Skeletal muscle tissue (tissue), 4 donors: Measurements from ENCODE around the gene AXIN1. TPM values are rescaled to one million over a fixed set of nuclear protein-coding genes. Genes with fewer than 3 reads are reported as not detected.
"Not testable (repeated sequence)": the region's sequence is repeated elsewhere in the genome, so short reads cannot be mapped to it uniquely, and the experiment has no call there.

Source experiments
- H3K27ac ChIP-seq: one replicate; pipeline ENCODE4 v1.7.0; 2013; ENCODE audit warnings: mild to moderate bottlenecking, low read depth, low read length, inconsistent platforms
- H3K27me3 ChIP-seq, 3 donors: one replicate each; pipeline ENCODE4 v1.7.0; 2013; ENCODE audit warnings: low read length in 3 of 3; ENCODE audit not compliant: control insufficient read depth in 3 of 3, insufficient read depth in 3 of 3
- H3K36me3 ChIP-seq, 3 donors: one replicate each; pipeline ENCODE4 v1.7.0; 2013; ENCODE audit warnings: low read length in 3 of 3; ENCODE audit not compliant: control insufficient read depth in 3 of 3, insufficient read depth in 3 of 3
- H3K4me1 ChIP-seq, 3 donors: one replicate each; pipeline ENCODE4 v1.7.0; 2013; ENCODE audit warnings: low read length in 3 of 3, mild to moderate bottlenecking in 3 of 3; ENCODE audit not compliant: control insufficient read depth in 3 of 3, insufficient read depth in 3 of 3
- H3K4me3 ChIP-seq, 3 donors: one replicate each; pipeline ENCODE4 v1.7.0; 2013; ENCODE audit warnings: low read length in 3 of 3
- H3K9ac ChIP-seq, 3 donors: one replicate each; pipeline ENCODE4 v1.7.0; 2013; ENCODE audit warnings: low read length in 3 of 3, mild to moderate bottlenecking in 3 of 3, moderate library complexity in 2 of 3, low read depth in 1 of 3
- H3K9me3 ChIP-seq, 3 donors: one replicate each; pipeline ENCODE4 v1.7.0; 2013; ENCODE audit warnings: low read length in 3 of 3; ENCODE audit not compliant: control insufficient read depth in 3 of 3
- total RNA-seq: library from RNA; depleted of rRNA; stranded (reverse); fragments of >200 nt; gene quantifications from one replicate; pipeline ENCODE4 v1.2.3, GENCODE V29; 2014
- donor health status: Osteomylitis.

AXIN1 gene
- total RNA-seq, 1 donor from 2014 or later, result 8.9 TPM

- Histone ChIP-seq H3K9me3 (no peaks in the 10 kb centered on the region), H3K4me1 (no peaks in the 10 kb centered on the region), H3K9ac (no peak overlapping the region), H3K27ac (no peak overlapping the region), H3K36me3 (peaks cover 55 to 60% (median 55%) of the 10 kb centered on the region in 3 donors), H3K27me3 (no peaks in the 10 kb centered on the region), H3K4me3 (no peak overlapping the region)
These were observed 92.7 kb downstream of the AXIN1 start for GRCh38 chr16:259814-260253.

GRCh38 chr16:259226-259625, 93.3 kb downstream of the AXIN1 start:
- H3K4me3 ChIP-seq, result no peak overlapping the region
- no peak overlapping the region for H3K27ac ChIP-seq
- peaks cover 52 to 61% (median 53%) of the 10 kb centered on the region in 3 donors for H3K36me3 ChIP-seq
- no peak overlapping the region for H3K9ac ChIP-seq
- H3K27me3 ChIP-seq, result no peaks in the 10 kb centered on the region
- no peaks in the 10 kb centered on the region for H3K9me3 ChIP-seq
- no peaks in the 10 kb centered on the region for H3K4me1 ChIP-seq

GRCh38 chr16:258091-258490, 94.4 kb downstream of the AXIN1 start:
- not testable (repeated sequence) for H3K9me3 ChIP-seq, H3K4me3 ChIP-seq, H3K9ac ChIP-seq, H3K27me3 ChIP-seq, H3K27ac ChIP-seq, H3K4me1 ChIP-seq
- H3K36me3 ChIP-seq, result peaks cover 47 to 54% (median 49%) of the 10 kb centered on the region in 3 donors

GRCh38 chr16:255183-255582, 97.3 kb downstream of the AXIN1 start:
- Histone ChIP-seq H3K9me3 (no peaks in the 10 kb centered on the region), H3K9ac (no peak overlapping the region), H3K27me3 (no peaks in the 10 kb centered on the region), H3K36me3 (peaks cover 36 to 45% (median 39%) of the 10 kb centered on the region in 3 donors), H3K4me3 (no peak overlapping the region), H3K4me1 (peaks cover 0 to 2% (median 0%) of the 10 kb centered on the region in 3 donors), H3K27ac (no peak overlapping the region)

GRCh38 chr16:254461-254860, 98.1 kb downstream of the AXIN1 start:
- Histone ChIP-seq H3K27me3 (no peaks in the 10 kb centered on the region), H3K27ac (no peak overlapping the region), H3K36me3 (peaks cover 34 to 42% (median 37%) of the 10 kb centered on the region in 3 donors), H3K4me1 (peaks cover 0 to 2% (median 0%) of the 10 kb centered on the region in 3 donors), H3K9me3 (no peaks in the 10 kb centered on the region), H3K4me3 (no peak overlapping the region), H3K9ac (no peak overlapping the region)

GRCh38 chr16:253833-254232, 98.7 kb downstream of the AXIN1 start:
- no peaks in the 10 kb centered on the region for H3K9me3 ChIP-seq
- no peak overlapping the region for H3K27ac ChIP-seq
- H3K27me3 ChIP-seq, result no peaks in the 10 kb centered on the region
- peaks cover 38 to 42% (median 38%) of the 10 kb centered on the region in 3 donors for H3K36me3 ChIP-seq
- H3K4me3 ChIP-seq, result no peak overlapping the region
- H3K9ac ChIP-seq, result no peak overlapping the region
- peaks cover 0 to 2% (median 0%) of the 10 kb centered on the region in 3 donors for H3K4me1 ChIP-seq

- H3K4me1 ChIP-seq, result peaks cover 0 to 2% (median 0%) of the 10 kb centered on the region in 3 donors
- peaks cover 38 to 42% (median 38%) of the 10 kb centered on the region in 3 donors for H3K36me3 ChIP-seq
- H3K9me3 ChIP-seq, result no peaks in the 10 kb centered on the region
- no peaks in the 10 kb centered on the region for H3K27me3 ChIP-seq
- H3K27ac ChIP-seq, result no peak overlapping the region
- H3K4me3 ChIP-seq, result no peak overlapping the region
- peak overlapping the region in 1 of 3 donors; percentile 21 for H3K9ac ChIP-seq
These were observed 99.9 kb downstream of the AXIN1 start for GRCh38 chr16:252366-253337.

GRCh38 chr16:249431-249830, 103.1 kb downstream of the AXIN1 start:
- Histone ChIP-seq H3K36me3 (peaks cover 25 to 27% (median 25%) of the 10 kb centered on the region in 3 donors), H3K27me3 (no peaks in the 10 kb centered on the region)

GRCh38 chr16:247027-247426, 105.5 kb downstream of the AXIN1 start:
- no peak overlapping the region for H3K4me3 ChIP-seq
- peaks cover 4 to 11% (median 11%) of the 10 kb centered on the region in 3 donors for H3K4me1 ChIP-seq
- H3K27ac ChIP-seq, result no peak overlapping the region
- H3K9ac ChIP-seq, result no peak overlapping the region
- no peaks in the 10 kb centered on the region for H3K9me3 ChIP-seq
- H3K27me3 ChIP-seq, result no peaks in the 10 kb centered on the region
- H3K36me3 ChIP-seq, result peaks cover 11 to 16% (median 13%) of the 10 kb centered on the region in 3 donors

More at GRCh38 chr16:249431-249830, 103.1 kb downstream of the AXIN1 start:
- no peak overlapping the region for H3K9ac ChIP-seq
- peaks cover 0 to 2% (median 0%) of the 10 kb centered on the region in 3 donors for H3K4me1 ChIP-seq
- H3K4me3 ChIP-seq, result no peak overlapping the region
- H3K27ac ChIP-seq, result no peak overlapping the region
- no peaks in the 10 kb centered on the region for H3K9me3 ChIP-seq

GRCh38 chr16:245105-245504, 107.4 kb downstream of the AXIN1 start:
- Histone ChIP-seq H3K27me3 (no peaks in the 10 kb centered on the region), H3K4me1 (peaks cover 10 to 24% (median 21%) of the 10 kb centered on the region in 3 donors), H3K4me3 (no peak overlapping the region), H3K27ac (no peak overlapping the region), H3K9ac (no peak overlapping the region), H3K36me3 (peaks cover 1 to 11% (median 7%) of the 10 kb centered on the region in 3 donors), H3K9me3 (no peaks in the 10 kb centered on the region)
